ENCODE data around the gene EPHA10.
A peak's percentile ranks its signal among the peaks of the same experiment; 100 is the strongest.

GRCh38 chr1:37692078-37692833 lies 72.7 kb downstream of the EPHA10 start, which contains the start of gene CDCA8:
- TF ChIP-seq, protein P1, sequence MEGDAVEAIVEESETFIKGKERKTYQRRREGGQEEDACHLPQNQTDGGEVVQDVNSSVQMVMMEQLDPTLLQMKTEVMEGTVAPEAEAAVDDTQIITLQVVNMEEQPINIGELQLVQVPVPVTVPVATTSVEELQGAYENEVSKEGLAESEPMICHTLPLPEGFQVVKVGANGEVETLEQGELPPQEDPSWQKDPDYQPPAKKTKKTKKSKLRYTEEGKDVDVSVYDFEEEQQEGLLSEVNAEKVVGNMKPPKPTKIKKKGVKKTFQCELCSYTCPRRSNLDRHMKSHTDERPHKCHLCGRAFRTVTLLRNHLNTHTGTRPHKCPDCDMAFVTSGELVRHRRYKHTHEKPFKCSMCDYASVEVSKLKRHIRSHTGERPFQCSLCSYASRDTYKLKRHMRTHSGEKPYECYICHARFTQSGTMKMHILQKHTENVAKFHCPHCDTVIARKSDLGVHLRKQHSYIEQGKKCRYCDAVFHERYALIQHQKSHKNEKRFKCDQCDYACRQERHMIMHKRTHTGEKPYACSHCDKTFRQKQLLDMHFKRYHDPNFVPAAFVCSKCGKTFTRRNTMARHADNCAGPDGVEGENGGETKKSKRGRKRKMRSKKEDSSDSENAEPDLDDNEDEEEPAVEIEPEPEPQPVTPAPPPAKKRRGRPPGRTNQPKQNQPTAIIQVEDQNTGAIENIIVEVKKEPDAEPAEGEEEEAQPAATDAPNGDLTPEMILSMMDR (IDR thresholded peaks at IDR 0.05; ENCODE audit: insufficient read depth, low read length), result peak; percentile 70
- TF ChIP-seq REST (IDR thresholded peaks at IDR 0.05; ENCODE audit: insufficient replicate concordance, low read depth) (no peak), POLR2AphosphoS5 (IDR thresholded peaks at IDR 0.05; ENCODE audit: low read depth) (peak; percentile 77), GABPA (IDR thresholded peaks at IDR 0.05; ENCODE audit: low read depth) (peak; percentile 47; the same call in 1 of the 2 replicates)
